ENCODE data around the gene ANKRD40.

Gene ANKRD40

GRCh38 chr17:50672831-50673551, 34.7 kb downstream of the ANKRD40 start:
- no peak for DNase-seq (ENCODE audit: low read depth)
- H3K4me3 ChIP-seq (ENCODE audit: low read length), result no peak overlapping the region
- no peak for TF ChIP-seq CTCF (conservative IDR thresholded peaks at IDR 0.05; ENCODE audit: low read depth, low read length)

DNA sequence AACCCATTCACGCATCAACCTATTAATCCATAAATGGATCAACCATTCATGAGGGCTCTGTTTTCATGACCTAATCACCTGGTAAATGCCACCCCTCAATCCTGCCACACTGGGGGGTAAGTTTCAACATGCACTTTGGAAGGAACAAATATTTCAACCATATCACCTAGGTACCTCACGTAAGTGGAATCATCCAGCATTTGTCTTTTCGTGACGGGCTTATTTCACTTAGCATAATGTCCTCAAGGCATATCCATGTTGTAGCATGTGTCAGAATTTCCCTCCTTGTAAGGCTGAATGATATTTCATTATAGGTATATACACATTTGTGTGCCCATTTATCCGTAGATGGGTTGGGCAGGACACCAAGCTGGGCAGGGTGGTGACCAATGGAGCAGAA, 35.6 kb downstream of the ANKRD40 start:
- no peak for DNase-seq (ENCODE audit: low read depth)
- no peak overlapping the region for H3K4me3 ChIP-seq (ENCODE audit: low read length)
- no peak for TF ChIP-seq CTCF (conservative IDR thresholded peaks at IDR 0.05; ENCODE audit: low read depth, low read length)

GRCh38 chr17:50668838-50669581, 38.7 kb downstream of the ANKRD40 start:
- no peak overlapping the region for H3K4me3 ChIP-seq (ENCODE audit: low read length)
- no peak for TF ChIP-seq CTCF (conservative IDR thresholded peaks at IDR 0.05; ENCODE audit: low read depth, low read length)
- no peak for DNase-seq (ENCODE audit: low read depth)

- TF ChIP-seq CTCF (conservative IDR thresholded peaks at IDR 0.05; ENCODE audit: low read depth, low read length), result no peak
- no peak overlapping the region for H3K4me3 ChIP-seq (ENCODE audit: low read length)
- no peak for DNase-seq (ENCODE audit: low read depth)
These were observed 39.5 kb downstream of the ANKRD40 start for GRCh38 chr17:50668025-50668837.

GRCh38 chr17:50667259-50668024, 40.3 kb downstream of the ANKRD40 start:
- no peak for DNase-seq (ENCODE audit: low read depth)
- TF ChIP-seq CTCF (conservative IDR thresholded peaks at IDR 0.05; ENCODE audit: low read depth, low read length), result no peak
- H3K4me3 ChIP-seq (ENCODE audit: low read length), result no peak overlapping the region

- DNase-seq (ENCODE audit: low read depth), result no peak
- TF ChIP-seq CTCF (conservative IDR thresholded peaks at IDR 0.05; ENCODE audit: low read depth, low read length), result no peak
- no peak overlapping the region for H3K4me3 ChIP-seq (ENCODE audit: low read length)
These were observed 41.4 kb downstream of the ANKRD40 start for GRCh38 chr17:50666316-50666715.
